ENCODE results near the gene SLC22A23. TPM values are rescaled to one million over a fixed set of nuclear protein-coding genes. Genes with fewer than 3 reads are reported as not detected.

Gene SLC22A23
- total RNA-seq, 1 experiment from 2014 or later, result 38.2 TPM

DNA sequence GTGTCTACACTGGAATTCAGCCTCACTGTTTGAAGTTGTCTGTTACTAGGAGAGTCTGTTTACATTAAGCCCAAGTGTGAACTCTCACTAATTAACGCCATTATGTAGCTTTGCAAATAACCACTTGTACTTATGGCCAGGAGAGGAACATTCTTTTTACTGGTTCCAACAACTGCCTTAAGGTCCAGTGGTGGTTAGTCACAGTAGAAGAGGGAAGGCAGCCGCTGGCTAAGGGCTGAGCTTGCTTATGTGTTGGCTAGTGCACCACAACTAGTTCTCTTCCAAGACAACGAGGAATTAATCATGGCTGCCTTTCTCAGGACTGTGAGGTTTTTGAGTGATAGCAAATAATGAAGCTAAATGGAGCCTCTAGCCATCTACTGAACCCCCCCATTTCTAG lies 14.9 kb upstream of the SLC22A23 start:
- Mint-ChIP-seq H3K9me3 (no peaks in the 10 kb centered on the region), H3K36me3 (no peaks in the 10 kb centered on the region), H3K4me3 (no peak overlapping the region), H3K4me1 (peaks cover 21% of the 10 kb centered on the region), H3K27me3 (ENCODE audit: low read depth) (peaks cover 12% of the 10 kb centered on the region), H3K27ac (no peak overlapping the region)
- ChIA-PET CTCF (interaction anchor here (0.9 to 1.9 kb wide), 3 partner anchors 15 to 31 kb away, joined by 3 to 4 read pairs (median 4); partner anchors contain the start of gene SLC22A23), POLR2A (no interaction called here)
- no peak for TF ChIP-seq GABPB1 (CRISPR knock-in tag; IDR thresholded peaks at IDR 0.05)
- TF ChIP-seq ZNF263 (CRISPR knock-in tag; IDR thresholded peaks at IDR 0.05; ENCODE audit: low read depth), result no peak
- no peak for TF ChIP-seq OVOL2 (CRISPR knock-in tag; IDR thresholded peaks at IDR 0.05; ENCODE audit: borderline replicate concordance)
- TF ChIP-seq, protein P1, sequence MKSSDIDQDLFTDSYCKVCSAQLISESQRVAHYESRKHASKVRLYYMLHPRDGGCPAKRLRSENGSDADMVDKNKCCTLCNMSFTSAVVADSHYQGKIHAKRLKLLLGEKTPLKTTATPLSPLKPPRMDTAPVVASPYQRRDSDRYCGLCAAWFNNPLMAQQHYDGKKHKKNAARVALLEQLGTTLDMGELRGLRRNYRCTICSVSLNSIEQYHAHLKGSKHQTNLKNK (CRISPR knock-in tag; IDR thresholded peaks at IDR 0.05), result no peak
- TF ChIP-seq ZNF121 (CRISPR knock-in tag; IDR thresholded peaks at IDR 0.05), result no peak
- ATAC-seq (no peak), DNase-seq (ENCODE audit: low spot score) (no peak)

DNA sequence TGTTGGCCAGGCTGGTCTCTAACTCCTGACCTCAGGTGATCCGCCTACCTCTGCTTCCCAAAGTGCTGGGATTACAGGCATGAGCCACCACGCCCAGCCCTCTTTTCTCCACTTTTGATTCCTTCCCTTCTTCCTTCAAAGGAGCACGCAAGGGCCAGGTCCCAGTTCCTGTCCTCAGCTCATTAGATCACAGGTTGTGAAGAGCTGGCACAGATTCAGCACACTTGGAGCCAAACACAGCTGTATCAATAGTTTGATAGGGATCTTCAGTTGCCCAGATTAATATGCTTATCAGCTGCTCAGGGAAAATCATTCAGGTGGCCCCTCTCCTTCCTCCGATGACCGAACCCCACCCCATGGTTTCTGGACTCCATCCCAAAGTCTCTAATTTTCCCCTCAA lies 14.4 kb upstream of the SLC22A23 start:
- H3K4me1 Mint-ChIP-seq, result peaks cover 25% of the 10 kb centered on the region
- ChIA-PET CTCF (interaction anchor here (0.9 to 1.2 kb wide), 2 partner anchors 15 to 146 kb away, joined by 3 read pairs; partner anchors contain the start of gene SLC22A23), POLR2A (interaction anchor here (0.7 kb wide), 1 partner anchor 10 kb away, joined by 3 read pairs; no protein-coding TSS in a partner anchor)
- TF ChIP-seq NR1H2 (CRISPR knock-in tag; IDR thresholded peaks at IDR 0.05) (no peak), NR3C1 (CRISPR knock-in tag; conservative IDR thresholded peaks at IDR 0.05; ENCODE audit: low read depth) (no peak), PRRX2 (CRISPR knock-in tag; IDR thresholded peaks at IDR 0.05) (no peak), ZNF671 (CRISPR knock-in tag; IDR thresholded peaks at IDR 0.05) (no peak), SMAD3 (CRISPR knock-in tag; IDR thresholded peaks at IDR 0.05; ENCODE audit: borderline replicate concordance) (no peak), CREB1 (CRISPR knock-in tag; IDR thresholded peaks at IDR 0.05) (no peak), ELF4 (CRISPR knock-in tag; IDR thresholded peaks at IDR 0.05; ENCODE audit: low read depth) (no peak), JUN (CRISPR knock-in tag; IDR thresholded peaks at IDR 0.05) (no peak), NR2C2 (CRISPR knock-in tag; IDR thresholded peaks at IDR 0.05) (no peak), ZNF317 (CRISPR knock-in tag; IDR thresholded peaks at IDR 0.05; ENCODE audit: borderline replicate concordance, low read depth) (no peak), SOX15 (CRISPR knock-in tag; IDR thresholded peaks at IDR 0.05) (no peak), ZNF219 (CRISPR knock-in tag; IDR thresholded peaks at IDR 0.05; ENCODE audit: borderline replicate concordance) (no peak)
- TF ChIP-seq, protein P2, sequence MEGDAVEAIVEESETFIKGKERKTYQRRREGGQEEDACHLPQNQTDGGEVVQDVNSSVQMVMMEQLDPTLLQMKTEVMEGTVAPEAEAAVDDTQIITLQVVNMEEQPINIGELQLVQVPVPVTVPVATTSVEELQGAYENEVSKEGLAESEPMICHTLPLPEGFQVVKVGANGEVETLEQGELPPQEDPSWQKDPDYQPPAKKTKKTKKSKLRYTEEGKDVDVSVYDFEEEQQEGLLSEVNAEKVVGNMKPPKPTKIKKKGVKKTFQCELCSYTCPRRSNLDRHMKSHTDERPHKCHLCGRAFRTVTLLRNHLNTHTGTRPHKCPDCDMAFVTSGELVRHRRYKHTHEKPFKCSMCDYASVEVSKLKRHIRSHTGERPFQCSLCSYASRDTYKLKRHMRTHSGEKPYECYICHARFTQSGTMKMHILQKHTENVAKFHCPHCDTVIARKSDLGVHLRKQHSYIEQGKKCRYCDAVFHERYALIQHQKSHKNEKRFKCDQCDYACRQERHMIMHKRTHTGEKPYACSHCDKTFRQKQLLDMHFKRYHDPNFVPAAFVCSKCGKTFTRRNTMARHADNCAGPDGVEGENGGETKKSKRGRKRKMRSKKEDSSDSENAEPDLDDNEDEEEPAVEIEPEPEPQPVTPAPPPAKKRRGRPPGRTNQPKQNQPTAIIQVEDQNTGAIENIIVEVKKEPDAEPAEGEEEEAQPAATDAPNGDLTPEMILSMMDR (IDR thresholded peaks at IDR 0.05), result no peak
- TF ChIP-seq, protein P3, sequence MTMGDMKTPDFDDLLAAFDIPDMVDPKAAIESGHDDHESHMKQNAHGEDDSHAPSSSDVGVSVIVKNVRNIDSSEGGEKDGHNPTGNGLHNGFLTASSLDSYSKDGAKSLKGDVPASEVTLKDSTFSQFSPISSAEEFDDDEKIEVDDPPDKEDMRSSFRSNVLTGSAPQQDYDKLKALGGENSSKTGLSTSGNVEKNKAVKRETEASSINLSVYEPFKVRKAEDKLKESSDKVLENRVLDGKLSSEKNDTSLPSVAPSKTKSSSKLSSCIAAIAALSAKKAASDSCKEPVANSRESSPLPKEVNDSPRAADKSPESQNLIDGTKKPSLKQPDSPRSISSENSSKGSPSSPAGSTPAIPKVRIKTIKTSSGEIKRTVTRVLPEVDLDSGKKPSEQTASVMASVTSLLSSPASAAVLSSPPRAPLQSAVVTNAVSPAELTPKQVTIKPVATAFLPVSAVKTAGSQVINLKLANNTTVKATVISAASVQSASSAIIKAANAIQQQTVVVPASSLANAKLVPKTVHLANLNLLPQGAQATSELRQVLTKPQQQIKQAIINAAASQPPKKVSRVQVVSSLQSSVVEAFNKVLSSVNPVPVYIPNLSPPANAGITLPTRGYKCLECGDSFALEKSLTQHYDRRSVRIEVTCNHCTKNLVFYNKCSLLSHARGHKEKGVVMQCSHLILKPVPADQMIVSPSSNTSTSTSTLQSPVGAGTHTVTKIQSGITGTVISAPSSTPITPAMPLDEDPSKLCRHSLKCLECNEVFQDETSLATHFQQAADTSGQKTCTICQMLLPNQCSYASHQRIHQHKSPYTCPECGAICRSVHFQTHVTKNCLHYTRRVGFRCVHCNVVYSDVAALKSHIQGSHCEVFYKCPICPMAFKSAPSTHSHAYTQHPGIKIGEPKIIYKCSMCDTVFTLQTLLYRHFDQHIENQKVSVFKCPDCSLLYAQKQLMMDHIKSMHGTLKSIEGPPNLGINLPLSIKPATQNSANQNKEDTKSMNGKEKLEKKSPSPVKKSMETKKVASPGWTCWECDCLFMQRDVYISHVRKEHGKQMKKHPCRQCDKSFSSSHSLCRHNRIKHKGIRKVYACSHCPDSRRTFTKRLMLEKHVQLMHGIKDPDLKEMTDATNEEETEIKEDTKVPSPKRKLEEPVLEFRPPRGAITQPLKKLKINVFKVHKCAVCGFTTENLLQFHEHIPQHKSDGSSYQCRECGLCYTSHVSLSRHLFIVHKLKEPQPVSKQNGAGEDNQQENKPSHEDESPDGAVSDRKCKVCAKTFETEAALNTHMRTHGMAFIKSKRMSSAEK (CRISPR knock-in tag; IDR thresholded peaks at IDR 0.05; ENCODE audit: borderline replicate concordance), result no peak
- TF ChIP-seq, protein P1 (CRISPR knock-in tag; IDR thresholded peaks at IDR 0.05), result no peak
- TF ChIP-seq, protein P4, sequence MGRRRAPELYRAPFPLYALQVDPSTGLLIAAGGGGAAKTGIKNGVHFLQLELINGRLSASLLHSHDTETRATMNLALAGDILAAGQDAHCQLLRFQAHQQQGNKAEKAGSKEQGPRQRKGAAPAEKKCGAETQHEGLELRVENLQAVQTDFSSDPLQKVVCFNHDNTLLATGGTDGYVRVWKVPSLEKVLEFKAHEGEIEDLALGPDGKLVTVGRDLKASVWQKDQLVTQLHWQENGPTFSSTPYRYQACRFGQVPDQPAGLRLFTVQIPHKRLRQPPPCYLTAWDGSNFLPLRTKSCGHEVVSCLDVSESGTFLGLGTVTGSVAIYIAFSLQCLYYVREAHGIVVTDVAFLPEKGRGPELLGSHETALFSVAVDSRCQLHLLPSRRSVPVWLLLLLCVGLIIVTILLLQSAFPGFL (CRISPR knock-in tag; IDR thresholded peaks at IDR 0.05; ENCODE audit: borderline replicate concordance), result no peak
- TF ChIP-seq, protein P5, sequence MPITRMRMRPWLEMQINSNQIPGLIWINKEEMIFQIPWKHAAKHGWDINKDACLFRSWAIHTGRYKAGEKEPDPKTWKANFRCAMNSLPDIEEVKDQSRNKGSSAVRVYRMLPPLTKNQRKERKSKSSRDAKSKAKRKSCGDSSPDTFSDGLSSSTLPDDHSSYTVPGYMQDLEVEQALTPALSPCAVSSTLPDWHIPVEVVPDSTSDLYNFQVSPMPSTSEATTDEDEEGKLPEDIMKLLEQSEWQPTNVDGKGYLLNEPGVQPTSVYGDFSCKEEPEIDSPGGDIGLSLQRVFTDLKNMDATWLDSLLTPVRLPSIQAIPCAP (CRISPR knock-in tag; IDR thresholded peaks at IDR 0.05), result no peak
- TF ChIP-seq, protein P6, sequence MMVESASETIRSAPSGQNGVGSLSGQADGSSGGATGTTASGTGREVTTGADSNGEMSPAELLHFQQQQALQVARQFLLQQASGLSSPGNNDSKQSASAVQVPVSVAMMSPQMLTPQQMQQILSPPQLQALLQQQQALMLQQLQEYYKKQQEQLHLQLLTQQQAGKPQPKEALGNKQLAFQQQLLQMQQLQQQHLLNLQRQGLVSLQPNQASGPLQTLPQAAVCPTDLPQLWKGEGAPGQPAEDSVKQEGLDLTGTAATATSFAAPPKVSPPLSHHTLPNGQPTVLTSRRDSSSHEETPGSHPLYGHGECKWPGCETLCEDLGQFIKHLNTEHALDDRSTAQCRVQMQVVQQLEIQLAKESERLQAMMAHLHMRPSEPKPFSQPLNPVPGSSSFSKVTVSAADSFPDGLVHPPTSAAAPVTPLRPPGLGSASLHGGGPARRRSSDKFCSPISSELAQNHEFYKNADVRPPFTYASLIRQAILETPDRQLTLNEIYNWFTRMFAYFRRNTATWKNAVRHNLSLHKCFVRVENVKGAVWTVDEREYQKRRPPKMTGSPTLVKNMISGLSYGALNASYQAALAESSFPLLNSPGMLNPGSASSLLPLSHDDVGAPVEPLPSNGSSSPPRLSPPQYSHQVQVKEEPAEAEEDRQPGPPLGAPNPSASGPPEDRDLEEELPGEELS (CRISPR knock-in tag; IDR thresholded peaks at IDR 0.05), result no peak
- peaks cover 12% of the 10 kb centered on the region for H3K27me3 Mint-ChIP-seq (ENCODE audit: low read depth)
- H3K9me3 Mint-ChIP-seq, result no peaks in the 10 kb centered on the region
- no peak for DNase-seq (ENCODE audit: low spot score)
- H3K4me3 Mint-ChIP-seq, result no peak overlapping the region
- no peaks in the 10 kb centered on the region for H3K36me3 Mint-ChIP-seq
- no peak for ATAC-seq
- no peak overlapping the region for H3K27ac Mint-ChIP-seq
